Natural killer cell treated with Interleukin-12 subunit alpha and Interleukin-12 subunit beta and Interleukin-15 and Interleukin-18, amount 100 ng/mL, for 72 hours (primary cell): ENCODE measurements around the gene RBMS1. TPM values are rescaled to one million over a fixed set of nuclear protein-coding genes. Genes with fewer than 3 reads are reported as not detected.

Experiments
- ATAC-seq, 2 donors: fragments of 150-1000 bp; cut with Tn5 transposase in 1 of 2; sonication (Bioruptor Pico), chemical (Tn5 transposase) in 1 of 2; 2 replicates each; pipeline ENCODE4 v1.10.0; 2021
- DNase-seq: peaks from one replicate; pipeline ENCODE4 v3.0.0; 2022; ENCODE audit warnings: low spot score
- H3K27ac Mint-ChIP-seq, 2 donors: 1 replicate in 1 of 2; 2 replicates in 1 of 2; pipeline ENCODE4 v1.8.0; 2022; ENCODE audit warnings: mixed read lengths in 2 of 2, mild to moderate bottlenecking in 1 of 2, moderate library complexity in 1 of 2
- H3K27me3 Mint-ChIP-seq, 2 donors: 1 replicate in 1 of 2; 2 replicates in 1 of 2; pipeline ENCODE4 v1.8.0; 2022; ENCODE audit warnings: mixed read lengths in 2 of 2
- H3K36me3 Mint-ChIP-seq: one replicate; pipeline ENCODE4 v1.8.0; 2022; ENCODE audit warnings: mixed read lengths
- H3K4me1 Mint-ChIP-seq, 2 donors: 1 replicate in 1 of 2; 2 replicates in 1 of 2; pipeline ENCODE4 v1.8.0; 2022; ENCODE audit warnings: low read depth in 2 of 2, mixed read lengths in 2 of 2, mild to moderate bottlenecking in 1 of 2
- H3K4me3 Mint-ChIP-seq: one replicate; pipeline ENCODE4 v1.8.0; 2022; ENCODE audit warnings: mixed read lengths
- H3K9me3 Mint-ChIP-seq: 2 replicates; pipeline ENCODE4 v1.8.0; 2022; ENCODE audit warnings: mixed read lengths
- total RNA-seq, 2 donors: library from RNA; stranded (reverse); gene quantifications; one replicate each; pipeline ENCODE4 v1.2.3, GENCODE V29; 2022

Gene RBMS1
- total RNA-seq, 2 donors from 2014 or later = 59.4 to 86.1 TPM

- Mint-ChIP-seq H3K27ac (no peak overlapping the region), H3K9me3 (no peaks in the 10 kb centered on the region), H3K36me3 (no peaks in the 10 kb centered on the region), H3K27me3 (peaks cover 0 to 2% of the 10 kb centered on the region in 2 donors), H3K4me3 (no peak overlapping the region), H3K4me1 (no peaks in the 10 kb centered on the region)
- ATAC-seq (no peak), DNase-seq (no peak)
Observed at GRCh38 chr2:160471950-160472349, 21.7 kb downstream of the RBMS1 start.

DNA sequence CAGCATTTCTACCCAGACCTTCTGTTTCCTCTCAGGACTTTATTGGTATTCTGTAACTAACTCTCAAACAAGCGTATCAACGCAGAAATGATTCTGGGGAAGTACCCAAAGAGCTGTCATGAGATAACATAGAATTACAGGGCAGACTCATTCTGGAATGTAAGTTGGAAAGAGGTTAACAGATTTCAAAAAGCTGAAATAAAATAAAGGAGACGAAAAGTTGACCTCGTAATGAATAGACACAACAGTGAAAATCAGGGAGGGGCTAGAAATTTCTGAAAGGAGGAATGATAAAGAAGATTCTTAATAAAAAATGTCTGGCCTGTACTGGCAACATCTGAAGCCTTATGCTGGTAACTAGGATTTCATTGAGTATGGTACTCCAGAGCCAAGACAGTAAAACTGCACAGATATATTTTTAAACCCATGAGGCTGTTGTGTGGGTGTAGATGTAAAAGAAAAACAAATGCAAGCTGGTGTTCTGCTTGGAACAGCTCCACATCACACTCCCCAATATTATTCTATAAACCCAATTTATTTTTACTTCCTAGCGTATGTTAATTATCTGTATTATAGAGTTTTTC is 23.9 kb downstream of the RBMS1 start:
- DNase-seq (no peak), ATAC-seq (no peak)
- no peaks in the 10 kb centered on the region for H3K36me3 Mint-ChIP-seq
- peaks cover 0 to 7% of the 10 kb centered on the region in 2 donors for H3K27me3 Mint-ChIP-seq
- H3K27ac Mint-ChIP-seq = no peak overlapping the region
- peaks cover 0 to 8% of the 10 kb centered on the region in 2 donors for H3K4me1 Mint-ChIP-seq
- no peaks in the 10 kb centered on the region for H3K9me3 Mint-ChIP-seq
- H3K4me3 Mint-ChIP-seq = no peak overlapping the region

- ATAC-seq (no peak), DNase-seq (no peak)
- H3K9me3 Mint-ChIP-seq = no peaks in the 10 kb centered on the region
- H3K4me3 Mint-ChIP-seq = no peak overlapping the region
- H3K27ac Mint-ChIP-seq = no peak overlapping the region
- peaks cover 0 to 8% of the 10 kb centered on the region in 2 donors for H3K4me1 Mint-ChIP-seq
- H3K27me3 Mint-ChIP-seq = peaks cover 0 to 7% of the 10 kb centered on the region in 2 donors
- H3K36me3 Mint-ChIP-seq = no peaks in the 10 kb centered on the region
Observed at GRCh38 chr2:160469164-160469563, 24.4 kb downstream of the RBMS1 start.

GRCh38 chr2:160467086-160467485 is 26.5 kb downstream of the RBMS1 start:
- Mint-ChIP-seq H3K36me3 (no peaks in the 10 kb centered on the region), H3K27me3 (peaks cover 0 to 7% of the 10 kb centered on the region in 2 donors), H3K9me3 (no peaks in the 10 kb centered on the region), H3K4me3 (no peak overlapping the region), H3K4me1 (peaks cover 0 to 13% of the 10 kb centered on the region in 2 donors), H3K27ac (no peak overlapping the region)
- DNase-seq = no peak
- no peak for ATAC-seq

GRCh38 chr2:160465406-160465805 is 28.2 kb downstream of the RBMS1 start:
- DNase-seq (no peak), ATAC-seq (peak in 1 of 2 donors; percentile 33)
- Mint-ChIP-seq H3K4me3 (no peak overlapping the region), H3K4me1 (peaks cover 0 to 13% of the 10 kb centered on the region in 2 donors), H3K36me3 (no peaks in the 10 kb centered on the region), H3K27ac (peak overlapping the region; percentile 16 to 19), H3K9me3 (no peaks in the 10 kb centered on the region), H3K27me3 (peaks cover 0 to 7% of the 10 kb centered on the region in 2 donors)

- H3K27me3 Mint-ChIP-seq = peaks cover 0 to 7% of the 10 kb centered on the region in 2 donors
- H3K27ac Mint-ChIP-seq = peak overlapping the region in 1 of 2 donors; percentile 16
- H3K9me3 Mint-ChIP-seq = no peaks in the 10 kb centered on the region
- no peak for ATAC-seq
- no peaks in the 10 kb centered on the region for H3K36me3 Mint-ChIP-seq
- DNase-seq = no peak
- H3K4me3 Mint-ChIP-seq = no peak overlapping the region
- peaks cover 0 to 14% of the 10 kb centered on the region in 2 donors for H3K4me1 Mint-ChIP-seq
Observed at GRCh38 chr2:160465002-160465401, 28.6 kb downstream of the RBMS1 start.

DNA sequence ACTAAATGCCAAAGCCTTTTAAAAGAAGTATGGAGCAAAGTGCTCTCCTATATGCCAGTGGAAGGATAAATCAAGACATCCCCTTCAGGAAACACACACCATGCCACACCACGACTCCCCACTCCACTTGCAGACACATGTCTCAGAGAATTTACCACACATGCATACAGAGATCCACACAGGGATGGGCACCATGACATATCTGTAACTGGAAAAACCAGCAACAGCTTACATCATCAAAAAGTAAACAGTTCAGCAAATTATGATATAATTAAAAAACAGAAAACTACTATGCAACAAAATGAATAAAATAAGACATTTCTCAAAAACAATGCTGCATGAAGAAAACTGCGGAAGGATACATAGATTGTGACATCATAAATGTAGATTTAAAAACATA is 29.6 kb downstream of the RBMS1 start:
- Mint-ChIP-seq H3K27me3 (peaks cover 0 to 7% of the 10 kb centered on the region in 2 donors), H3K4me3 (no peak overlapping the region), H3K9me3 (no peaks in the 10 kb centered on the region), H3K27ac (no peak overlapping the region), H3K36me3 (no peaks in the 10 kb centered on the region), H3K4me1 (peaks cover 3 to 21% of the 10 kb centered on the region in 2 donors)
- DNase-seq (no peak), ATAC-seq (no peak)

GRCh38 chr2:160463245-160463644 is 30.4 kb downstream of the RBMS1 start:
- Mint-ChIP-seq H3K4me1 (peaks cover 3 to 21% of the 10 kb centered on the region in 2 donors), H3K36me3 (no peaks in the 10 kb centered on the region), H3K27ac (peak overlapping the region in 1 of 2 donors; percentile 59), H3K4me3 (no peak overlapping the region), H3K27me3 (peaks cover 0 to 7% of the 10 kb centered on the region in 2 donors), H3K9me3 (no peaks in the 10 kb centered on the region)
- DNase-seq (no peak), ATAC-seq (peak in 1 of 2 donors; percentile 49)

DNA sequence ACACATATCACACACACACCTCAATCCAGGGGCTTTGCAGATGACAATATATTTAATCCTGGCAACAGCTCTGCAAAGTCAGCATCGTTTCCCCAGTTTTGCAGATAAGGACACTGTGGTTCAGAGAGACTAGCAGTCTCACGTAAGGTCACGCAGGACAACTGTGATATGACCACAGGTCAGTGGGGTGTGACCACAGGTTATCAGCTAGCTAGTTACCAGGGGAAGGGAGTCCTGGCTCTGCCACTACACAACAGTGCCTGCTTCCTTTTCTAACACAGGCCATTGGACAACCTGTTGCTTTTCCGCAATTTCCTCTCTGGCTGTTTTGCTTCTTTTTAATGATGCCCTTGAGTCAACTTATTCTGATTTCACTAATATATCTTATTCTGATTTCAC is 33.3 kb downstream of the RBMS1 start:
- H3K9me3 Mint-ChIP-seq = no peaks in the 10 kb centered on the region

DNA sequence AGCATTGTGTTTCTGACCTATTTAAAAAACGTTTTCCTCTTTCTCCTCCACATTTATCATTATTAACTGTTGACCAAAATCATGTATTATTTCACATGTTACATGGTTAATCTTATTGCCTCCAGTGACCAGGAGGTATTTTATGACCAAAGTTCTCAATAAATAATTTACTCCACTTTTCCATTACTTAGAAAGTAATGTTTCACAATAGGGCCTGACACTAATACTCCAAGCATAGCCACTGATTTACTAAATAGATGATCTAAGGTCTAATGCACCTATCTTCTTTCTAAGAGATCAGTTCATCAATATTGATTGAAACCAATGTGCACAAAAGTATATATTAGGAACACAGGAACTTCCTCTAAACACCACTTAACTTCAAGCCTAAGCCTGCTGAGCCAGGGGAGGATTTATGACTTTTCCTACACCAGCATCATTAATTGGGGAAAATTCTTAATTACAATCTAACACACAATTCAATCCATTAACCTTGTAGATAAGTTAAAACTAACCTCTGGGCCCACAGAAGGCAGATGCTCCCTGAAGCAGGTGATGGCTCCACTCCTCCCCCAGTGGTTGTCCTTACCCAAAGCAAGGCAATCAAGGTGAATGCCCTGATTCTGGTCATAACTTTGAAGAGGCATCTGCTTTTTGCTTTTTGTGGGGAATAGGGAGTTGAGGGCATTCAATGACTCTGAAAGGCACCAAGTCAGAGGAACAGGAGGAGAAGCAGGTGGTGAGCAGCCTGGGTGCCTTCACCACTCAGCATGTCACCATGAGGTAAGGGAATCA is 33.9 kb downstream of the RBMS1 start:
- peak in 1 of 2 donors; percentile 6 for ATAC-seq
- no peaks in the 10 kb centered on the region for H3K27me3 Mint-ChIP-seq
- H3K4me1 Mint-ChIP-seq = peaks cover 8 to 20% of the 10 kb centered on the region in 2 donors
- H3K36me3 Mint-ChIP-seq = no peaks in the 10 kb centered on the region
- H3K27ac Mint-ChIP-seq = no peak overlapping the region
- H3K9me3 Mint-ChIP-seq = no peaks in the 10 kb centered on the region
- H3K4me3 Mint-ChIP-seq = no peak overlapping the region
- DNase-seq = no peak

More for the DNA sequence above, 33.3 kb downstream of the RBMS1 start:
- DNase-seq (no peak), ATAC-seq (peak; percentile 6 to 52)
- Mint-ChIP-seq H3K36me3 (no peaks in the 10 kb centered on the region), H3K27me3 (no peaks in the 10 kb centered on the region), H3K4me3 (no peak overlapping the region), H3K4me1 (peaks cover 8 to 22% of the 10 kb centered on the region in 2 donors), H3K27ac (no peak overlapping the region)

DNA sequence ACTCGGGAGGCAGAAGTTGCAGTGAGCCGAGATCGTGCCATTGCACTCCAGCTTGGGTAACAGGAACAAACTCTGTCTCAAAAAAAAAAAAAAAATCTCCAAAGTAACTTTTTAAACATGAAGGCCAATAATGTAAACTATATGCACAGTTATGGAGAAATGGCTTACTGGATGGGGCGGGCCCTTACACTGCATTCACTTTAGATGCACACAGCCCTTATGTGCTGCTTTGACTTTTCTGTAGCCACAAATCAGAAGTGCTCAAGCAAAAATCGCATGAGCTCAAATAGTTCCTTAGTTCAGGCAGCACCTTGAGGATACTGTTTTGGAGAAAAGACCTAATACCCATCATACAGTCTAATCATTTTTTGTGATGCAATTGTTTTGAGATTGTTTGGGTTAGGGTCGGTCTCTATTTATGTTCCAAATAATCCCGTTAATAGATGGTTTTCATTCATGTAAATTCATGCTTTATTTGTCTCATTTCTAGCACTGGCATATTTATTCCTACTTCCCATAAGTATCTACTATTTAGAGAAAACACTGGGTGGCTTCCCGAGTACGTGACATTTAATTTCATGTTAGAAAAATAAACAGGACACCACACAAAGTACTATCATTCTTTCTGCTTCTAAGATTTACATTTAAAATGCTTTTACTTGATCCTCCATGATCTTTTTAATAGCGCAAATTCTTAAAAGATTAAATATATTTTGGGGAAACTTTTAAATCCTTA is 34.7 kb downstream of the RBMS1 start:
- DNase-seq (no peak), ATAC-seq (no peak)
- Mint-ChIP-seq H3K27ac (no peak overlapping the region), H3K4me1 (peaks cover 8 to 16% of the 10 kb centered on the region in 2 donors), H3K9me3 (no peaks in the 10 kb centered on the region), H3K4me3 (no peak overlapping the region), H3K36me3 (no peaks in the 10 kb centered on the region), H3K27me3 (no peaks in the 10 kb centered on the region)

GRCh38 chr2:160457588-160457987 is 36.0 kb downstream of the RBMS1 start:
- no peak for DNase-seq

GRCh38 chr2:160454070-160454797 is 39.4 kb downstream of the RBMS1 start:
- ATAC-seq = no peak
- Mint-ChIP-seq H3K4me1 (peaks cover 7 to 10% of the 10 kb centered on the region in 2 donors), H3K27ac (no peak overlapping the region)

More at GRCh38 chr2:160457588-160457987, 36.0 kb downstream of the RBMS1 start:
- no peak overlapping the region for H3K4me3 Mint-ChIP-seq
- no peak overlapping the region for H3K27ac Mint-ChIP-seq
- H3K36me3 Mint-ChIP-seq = no peaks in the 10 kb centered on the region
- no peaks in the 10 kb centered on the region for H3K9me3 Mint-ChIP-seq
- H3K27me3 Mint-ChIP-seq = no peaks in the 10 kb centered on the region
- peak; percentile 61 to 68 for ATAC-seq
- peaks cover 8 to 14% of the 10 kb centered on the region in 2 donors for H3K4me1 Mint-ChIP-seq

More at GRCh38 chr2:160454070-160454797, 39.4 kb downstream of the RBMS1 start:
- H3K27me3 Mint-ChIP-seq = no peaks in the 10 kb centered on the region
- H3K36me3 Mint-ChIP-seq = no peaks in the 10 kb centered on the region
- H3K9me3 Mint-ChIP-seq = no peaks in the 10 kb centered on the region
- no peak for DNase-seq
- no peak overlapping the region for H3K4me3 Mint-ChIP-seq
